H1 (cell line): Measurements from ENCODE around the gene CAMTA1. TPM values are rescaled to one million over a fixed set of nuclear protein-coding genes. Genes with fewer than 3 reads are reported as not detected.

ENCODE experiments used
- CTCF ChIA-PET: fragments of 300-600 bp; sonication (Branson Sonifier 250); formaldehyde crosslinking; loops from one replicate; lab custom pipeline; 2021; ENCODE audit not compliant: partially characterized antibody; lab: Charles Lee
- POLR2A ChIA-PET: fragments of 300-600 bp; sonication (Branson Sonifier 250); formaldehyde crosslinking; loops from one replicate; lab custom pipeline; 2021; ENCODE audit warnings: inconsistent platforms; ENCODE audit not compliant: partially characterized antibody; lab: Charles Lee
- DNase-seq, 2 experiments: peaks; one replicate each; pipeline versions ENCODE4 v3.0.0 to v3.0.0-alpha.2; 2010 to 2022; ENCODE audit warnings: low spot score in 2 of 2, low read depth in 1 of 2, mixed read lengths in 1 of 2
- FAIRE-seq: peaks from 2 replicates; lab custom pipeline; 2011; peaks lifted over from hg19 to GRCh38; lab: Jason Lieb, UNC
- H2AFZ ChIP-seq: 2 replicates; pipeline ENCODE4 v1.8.1; 2012; ENCODE audit warnings: low read length, inconsistent platforms
- H2AK5ac ChIP-seq: 2 replicates; pipeline ENCODE4 v1.6.1; 2013; ENCODE audit warnings: low read depth, low read length
- H2BK120ac ChIP-seq: replicated peaks from 2 replicates; pipeline ENCODE3; 2013; ENCODE audit warnings: low read depth, low read length, inconsistent platforms
- H2BK12ac ChIP-seq: 2 replicates; pipeline ENCODE4 v1.6.1; 2013; ENCODE audit warnings: low read depth, low read length
- H2BK15ac ChIP-seq: 2 replicates; pipeline ENCODE4 v1.6.1; 2013; ENCODE audit warnings: low read length
- H2BK20ac ChIP-seq: 2 replicates; pipeline ENCODE4 v1.6.1; 2013; ENCODE audit warnings: low read length
- H2BK5ac ChIP-seq: 2 replicates; pipeline ENCODE4 v1.6.1; 2013; ENCODE audit warnings: low read depth, low read length
- H3K14ac ChIP-seq: 2 replicates; pipeline ENCODE4 v1.6.1; 2013; ENCODE audit warnings: inconsistent platforms; ENCODE audit not compliant: insufficient read length
- H3K18ac ChIP-seq: 2 replicates; pipeline ENCODE4 v1.6.1; 2013; ENCODE audit warnings: low read length; ENCODE audit errors: extremely low read depth
- H3K23ac ChIP-seq: 2 replicates; pipeline ENCODE4 v1.6.1; 2013; ENCODE audit warnings: inconsistent platforms; ENCODE audit not compliant: insufficient read length
- H3K23me2 ChIP-seq: 2 replicates; pipeline ENCODE4 v1.6.1; 2013; ENCODE audit warnings: low read depth, low read length
- H3K27ac ChIP-seq: 2 replicates; pipeline ENCODE4 v1.6.1; 2011; ENCODE audit warnings: low read depth, low read length, inconsistent platforms
- H3K27me3 ChIP-seq, 4 experiments: replicated peaks in 1 of 4; 1 replicate in 1 of 4; 2 replicates in 3 of 4; pipeline versions ENCODE4 v1.6.1 to v1.8.1; 2011 to 2013; ENCODE audit warnings: low read length in 3 of 4, mild to moderate bottlenecking in 3 of 4, inconsistent platforms in 2 of 4, mixed read lengths in 2 of 4, moderate library complexity in 1 of 4; ENCODE audit not compliant: control insufficient read depth in 3 of 4, insufficient read depth in 3 of 4; ENCODE audit errors: extremely low read depth in 1 of 4
- H3K36me3 ChIP-seq, 4 experiments: 2 replicates each; pipeline versions ENCODE4 v1.6.1 to v1.8.1; 2011 to 2013; ENCODE audit warnings: mild to moderate bottlenecking in 4 of 4, low read length in 3 of 4, moderate library complexity in 2 of 4, control low read depth in 1 of 4, inconsistent platforms in 1 of 4; ENCODE audit not compliant: insufficient read depth in 4 of 4, control insufficient read depth in 2 of 4
- H3K4ac ChIP-seq: replicated peaks from 2 replicates; pipeline ENCODE3; 2013; ENCODE audit warnings: low read length, low read depth, mixed read lengths, inconsistent platforms; ENCODE audit not compliant: insufficient read length
- H3K4me1 ChIP-seq, 4 experiments: replicated peaks in 1 of 4; 1 replicate in 1 of 4; 2 replicates in 3 of 4; pipeline versions ENCODE4 v1.6.1 to v1.8.1; 2011 to 2013; ENCODE audit warnings: low read length in 3 of 4, inconsistent platforms in 2 of 4, mixed read lengths in 1 of 4; ENCODE audit not compliant: insufficient read depth in 4 of 4, control insufficient read depth in 3 of 4
- H3K4me2 ChIP-seq, 2 experiments: 2 replicates each; pipeline versions ENCODE4 v1.6.1 to v1.8.1; 2011 to 2013; ENCODE audit warnings: low read depth in 2 of 2, low read length in 2 of 2, control low read depth in 1 of 2, inconsistent platforms in 1 of 2, mild to moderate bottlenecking in 1 of 2; ENCODE audit not compliant: insufficient read depth in 1 of 2
- H3K4me3 ChIP-seq, 4 experiments: fragments of 200-600, 300-600 bp in 1 of 4; sonication (generic), shearing (Covaris generic), sonication (Bioruptor Twin) in 1 of 4; 2 replicates each; pipeline versions ENCODE4 v1.5.1 to v1.8.1; 2011 to 2016; ENCODE audit warnings: low read length in 4 of 4, low read depth in 3 of 4, control low read depth in 2 of 4, inconsistent platforms in 2 of 4, mild to moderate bottlenecking in 2 of 4, mixed read lengths in 1 of 4, moderate library complexity in 1 of 4; ENCODE audit not compliant: insufficient read depth in 2 of 4; ENCODE audit errors: extremely low read depth in 1 of 4
- H3K56ac ChIP-seq: replicated peaks from 2 replicates; pipeline ENCODE3; 2013; ENCODE audit warnings: low read depth, mild to moderate bottlenecking, mixed read lengths, low read length, inconsistent platforms; ENCODE audit not compliant: insufficient read length
- H3K79me1 ChIP-seq: 2 replicates; pipeline ENCODE4 v1.6.1; 2013; ENCODE audit warnings: low read depth, low read length, control low read depth
- H3K79me2 ChIP-seq, 2 experiments: 2 replicates each; pipeline versions ENCODE4 v1.6.1 to v1.8.1; 2012 to 2013; ENCODE audit warnings: low read length in 2 of 2, mild to moderate bottlenecking in 2 of 2, inconsistent platforms in 1 of 2; ENCODE audit not compliant: insufficient read depth in 2 of 2, control insufficient read depth in 1 of 2
- H3K9ac ChIP-seq, 4 experiments: replicated peaks in 1 of 4; 1 replicate in 1 of 4; 2 replicates in 3 of 4; pipeline versions ENCODE4 v1.6.1 to v1.8.1; 2011 to 2013; ENCODE audit warnings: low read depth in 3 of 4, low read length in 3 of 4, control low read depth in 2 of 4, mild to moderate bottlenecking in 2 of 4, moderate library complexity in 2 of 4, inconsistent platforms in 1 of 4; ENCODE audit errors: extremely low read depth in 1 of 4
- H3K9me3 ChIP-seq, 2 experiments: 2 replicates each; pipeline versions ENCODE4 v1.6.1 to v1.8.1; 2012 to 2013; ENCODE audit warnings: mild to moderate bottlenecking in 2 of 2, moderate library complexity in 2 of 2, control low read depth in 1 of 2, inconsistent platforms in 1 of 2, low read depth in 1 of 2, low read length in 1 of 2, mixed read lengths in 1 of 2; ENCODE audit not compliant: insufficient read depth in 2 of 2
- H4K20me1 ChIP-seq, 2 experiments: replicated peaks in 1 of 2; 2 replicates each; pipeline versions ENCODE3 to v1.8.1; 2011 to 2013; ENCODE audit warnings: inconsistent platforms in 2 of 2, low read length in 2 of 2, mild to moderate bottlenecking in 1 of 2; ENCODE audit not compliant: insufficient read depth in 2 of 2, control insufficient read depth in 1 of 2
- H4K5ac ChIP-seq: 2 replicates; pipeline ENCODE4 v1.6.1; 2013; ENCODE audit warnings: low read length, low read depth, mixed read lengths, inconsistent platforms; ENCODE audit not compliant: insufficient read length
- H4K8ac ChIP-seq: 2 replicates; pipeline ENCODE4 v1.8.0; 2013; ENCODE audit warnings: mild to moderate bottlenecking, moderate library complexity, low read length, inconsistent platforms; ENCODE audit not compliant: insufficient read depth; ENCODE audit errors: extremely low read depth
- H4K91ac ChIP-seq: replicated peaks from 2 replicates; pipeline ENCODE3; 2013; ENCODE audit warnings: low read length, mixed read lengths, inconsistent platforms; ENCODE audit not compliant: insufficient read length
- BCL11A ChIP-seq, 2 experiments: IDR thresholded peaks; one replicate each; pipeline ENCODE4 v1.6.1; 2011; ENCODE audit warnings: low read depth in 2 of 2, low read length in 2 of 2, mild to moderate bottlenecking in 2 of 2
- CHD1 ChIP-seq: IDR thresholded peaks from 2 replicates; pipeline ENCODE4 v1.6.1; 2012; ENCODE audit warnings: low read depth, low read length, improper control_type of control experiment
- E2F6 ChIP-seq: IDR thresholded peaks from 2 replicates; pipeline ENCODE4 v1.6.1; 2012; ENCODE audit warnings: inconsistent platforms
- JUND ChIP-seq: IDR thresholded peaks from 2 replicates; pipeline ENCODE4 v1.6.1; 2011; ENCODE audit warnings: mild to moderate bottlenecking, improper control_type of control experiment, low read length
- NRF1 ChIP-seq: IDR thresholded peaks from 2 replicates; pipeline ENCODE4 v1.6.1; 2011; ENCODE audit warnings: mild to moderate bottlenecking, low read depth, low read length, improper control_type of control experiment
- POLR2AphosphoS5 ChIP-seq: IDR thresholded peaks from 2 replicates; pipeline ENCODE4 v1.6.1; 2011; ENCODE audit warnings: low read depth, low read length
- RBBP5 ChIP-seq: IDR thresholded peaks from 2 replicates; pipeline ENCODE4 v1.7.1; 2012; ENCODE audit warnings: low read depth, mild to moderate bottlenecking, inconsistent platforms, low read length, moderate library complexity, borderline replicate concordance
- RNF2 ChIP-seq: fragments of 200-900, 300-1000 bp; sonication (generic); IDR thresholded peaks from 2 replicates; pipeline ENCODE4 v1.7.1; 2016; ENCODE audit warnings: borderline replicate concordance, low read depth, mild to moderate bottlenecking, antibody characterized with exemption, low read length; ENCODE audit not compliant: poor library complexity, severe bottlenecking; ENCODE audit errors: missing control alignments
- SIRT6 ChIP-seq: IDR thresholded peaks from one replicate; pipeline ENCODE4 v1.7.1; 2012; ENCODE audit warnings: low read length, inconsistent platforms
- SP1 ChIP-seq: IDR thresholded peaks from 2 replicates; pipeline ENCODE4 v1.6.1; 2011; ENCODE audit warnings: low read depth, low read length
- SUZ12 ChIP-seq: fragments of 200-600 bp; sonication (generic); IDR thresholded peaks from 2 replicates; pipeline ENCODE4 v1.6.1; 2012; ENCODE audit warnings: mild to moderate bottlenecking, inconsistent platforms, low read length, moderate library complexity, mixed read lengths
- TEAD4 ChIP-seq: IDR thresholded peaks from 2 replicates; pipeline ENCODE4 v1.6.1; 2012; ENCODE audit warnings: low read depth, low read length, inconsistent platforms, mixed read lengths
- ZNF274 ChIP-seq: IDR thresholded peaks from 2 replicates; pipeline ENCODE4 v1.7.0; 2012; ENCODE audit warnings: low read length, borderline replicate concordance; ENCODE audit errors: extremely low read depth
- WGBS, 2 experiments: shearing (Covaris generic) in 1 of 2; methylation state at CpG; one replicate each; pipeline versions ENCODE4 v1.1.6 to v1.1.7; 2013 to 2015; ENCODE audit warnings: low lambda C conversion rate in 2 of 2, mixed read lengths in 2 of 2, inconsistent platforms in 1 of 2, low coverage in 1 of 2, missing lambda C conversion rate in 1 of 2; ENCODE audit not compliant: insufficient replicate concordance in 2 of 2, insufficient coverage in 1 of 2, insufficient read length in 1 of 2; ENCODE audit errors: extremely low coverage in 1 of 2, missing lambda C conversion rate in 1 of 2; 5-methylcytosine and 5-hydroxymethylcytosine counted together
- polyA plus RNA-seq, 7 experiments: library from polyadenylated mRNA; depleted of rRNA in 3 of 7; stranded (reverse) in 5 of 7; unstranded in 2 of 7; fragments of >200 nt in 5 of 7; fragments of 200-250 nt in 2 of 7; gene quantifications; 1 replicate in 5 of 7; 2 replicates in 1 of 7; 4 replicates in 1 of 7; pipeline versions ENCODE4 v1.2.1 to v1.2.3, GENCODE V29; 2011 to 2013; ENCODE audit warnings: missing spikeins in 2 of 7, mixed read lengths in 2 of 7
- total RNA-seq: library from RNA; stranded (reverse); fragmentation: NEBNext Ultra II Directional; extraction: Animal tissue kit (Norgen Biotek cat#: 25700); gene quantifications from 2 replicates; pipeline ENCODE4 v1.2.1, GENCODE V29; 2021

Gene CAMTA1
- total and polyA plus RNA-seq, 2 of the 8 experiments (the other 6 are each of a cell fraction or from before 2014, with no cell fraction given): 65.0 to 119 TPM

- Histone ChIP-seq H3K27ac (no peak overlapping the region), H4K20me1 (no peaks in the 10 kb centered on the region), H4K91ac (peak overlapping the region; percentile 20), H3K4ac (no peak overlapping the region), H4K8ac (no peak overlapping the region), H3K79me1 (no peaks in the 10 kb centered on the region), H3K27me3 (no peaks in the 10 kb centered on the region), H4K5ac (no peak overlapping the region), H3K23me2 (no peaks in the 10 kb centered on the region; the same call in 1 of the 2 replicates), H3K23ac (no peak overlapping the region), H3K4me1 (peaks cover 0 to 5% (median 4%) of the 10 kb centered on the region in 4 experiments; a peak in 4 of 7 replicates), H3K4me3 (no peak overlapping the region), H2BK15ac (peak overlapping the region; percentile 61; the same call in 1 of the 2 replicates), H2BK12ac (peak overlapping the region; percentile 80; the same call in 1 of the 2 replicates), H3K18ac (peak overlapping the region; percentile 1; the same call in 1 of the 2 replicates), H2AK5ac (peak overlapping the region; percentile 83; the same call in 1 of the 2 replicates), H2AFZ (no peak overlapping the region), H3K9ac (no peak overlapping the region), H3K79me2 (no peaks in the 10 kb centered on the region), H2BK5ac (peak overlapping the region; percentile 86), H3K4me2 (no peak overlapping the region), H2BK20ac (peak overlapping the region; percentile 72; the same call in 1 of the 2 replicates), H3K56ac (no peak overlapping the region), H2BK120ac (no peak overlapping the region), H3K14ac (no peak overlapping the region), H3K9me3 (no peaks in the 10 kb centered on the region), H3K36me3 (no peaks in the 10 kb centered on the region)
- DNase-seq (peak in 1 of 2 experiments; percentile 36), FAIRE-seq (no peak)
- ChIA-PET POLR2A (no interaction called here), CTCF (interaction anchor here (0.6 to 2.5 kb wide), 5 partner anchors 24 to 363 kb away, joined by 3 to 6 read pairs (median 3); no protein-coding TSS in a partner anchor)
- 94% methylated on average over 10 of the region's 10 CpGs; no CpG with 5 or more reads in 1 of the 2 experiments for WGBS, 2 experiments
- TF ChIP-seq SUZ12: no peak
- no peak for TF ChIP-seq SP1
- no peak for TF ChIP-seq TEAD4
- no peak for TF ChIP-seq POLR2AphosphoS5
- TF ChIP-seq BCL11A (IDR thresholded peaks at IDR 0.05; ENCODE audit: low read depth in 2 of 2, low read length in 2 of 2): no peak
- no peak for TF ChIP-seq RBBP5
- TF ChIP-seq E2F6: no peak
- TF ChIP-seq RNF2: no peak
- no peak for TF ChIP-seq CHD1
- no peak for TF ChIP-seq SIRT6
- no peak for TF ChIP-seq ZNF274
- TF ChIP-seq NRF1: no peak
- no peak for TF ChIP-seq JUND
These were observed 499.7 kb downstream of the CAMTA1 start for GRCh38 chr1:7284839-7285435.
